Caco-2 (cell line): Measurements from ENCODE around the gene TSPAN9. TPM values are rescaled to one million over a fixed set of nuclear protein-coding genes. Genes with fewer than 3 reads are reported as not detected.

Experiments
- BruUV-seq: library from RNA; stranded (reverse); fragments of 400-500 nt; replicated peaks from 2 replicates; lab custom pipeline; 2021; lab: Mats Ljungman, UMichigan
- CTCF ChIA-PET: fragments of 300-600 bp; sonication (Branson Sonifier 250); formaldehyde crosslinking; loops from one replicate; lab custom pipeline; 2022; ENCODE audit warnings: antibody characterized with exemption; lab: Charles Lee
- POLR2A ChIA-PET: fragments of 300-600 bp; sonication (Branson Sonifier 250); formaldehyde crosslinking; loops from one replicate; lab custom pipeline; 2022; ENCODE audit warnings: antibody characterized with exemption; lab: Charles Lee
- DNase-seq, 2 experiments: peaks; one replicate each; pipeline versions ENCODE4 v3.0.0 to v3.0.0-alpha.2; 2020 to 2022
- H3K27me3 ChIP-seq: replicated peaks from 2 replicates; pipeline ENCODE4 v1.6.0; 2011; ENCODE audit warnings: low read length; ENCODE audit not compliant: control insufficient read depth, insufficient read depth
- H3K36me3 ChIP-seq: 2 replicates; pipeline ENCODE4 v1.5.1; 2011; ENCODE audit warnings: low read length; ENCODE audit not compliant: control insufficient read depth, insufficient read depth
- H3K4me1 ChIP-seq: fragments of 250-450 bp; sonication (Bioruptor Pico); 2 replicates; pipeline ENCODE4 v1.5.1; 2020; ENCODE audit warnings: mild to moderate bottlenecking
- H3K4me3 ChIP-seq: 2 replicates; pipeline ENCODE4 v1.5.1; 2011; ENCODE audit warnings: low read depth, mild to moderate bottlenecking, control low read depth, low read length
- H3K9me3 ChIP-seq: fragments of 250-450 bp; sonication (Bioruptor Pico); 2 replicates; pipeline ENCODE4 v1.5.1; 2020; ENCODE audit warnings: mild to moderate bottlenecking, moderate library complexity
- H3K27ac Mint-ChIP-seq: one replicate; pipeline ENCODE4 v1.8.0; 2022; ENCODE audit warnings: mixed read lengths; ENCODE audit not compliant: unreplicated experiment
- H3K27me3 Mint-ChIP-seq: one replicate; pipeline ENCODE4 v1.8.0; 2022; ENCODE audit warnings: mixed read lengths; ENCODE audit not compliant: insufficient read depth, unreplicated experiment
- H3K36me3 Mint-ChIP-seq: one replicate; pipeline ENCODE4 v1.8.0; 2022; ENCODE audit warnings: mild to moderate bottlenecking, mixed read lengths; ENCODE audit not compliant: insufficient read depth, unreplicated experiment
- H3K4me1 Mint-ChIP-seq: one replicate; pipeline ENCODE4 v1.8.0; 2022; ENCODE audit warnings: low read depth, mixed read lengths; ENCODE audit not compliant: unreplicated experiment
- H3K4me3 Mint-ChIP-seq: one replicate; pipeline ENCODE4 v1.8.0; 2022; ENCODE audit warnings: mild to moderate bottlenecking, moderate library complexity, mixed read lengths; ENCODE audit not compliant: unreplicated experiment
- H3K9me3 Mint-ChIP-seq: one replicate; pipeline ENCODE4 v1.8.0; 2022; ENCODE audit warnings: mixed read lengths; ENCODE audit not compliant: unreplicated experiment
- intact Hi-C: fragments of 100-400 bp; cut with micrococcal nuclease; formaldehyde crosslinking; loops from one replicate; pipeline ENCODE4 v1.10.0; 2022; ENCODE audit not compliant: unreplicated experiment
- total RNA-seq: library from RNA; stranded (reverse); gene quantifications from 2 replicates; pipeline ENCODE4 v1.2.3, GENCODE V29; 2022
- TF ChIP-seq, protein P1 (sequence below), 2 experiments: fragments of 200-600 bp in 1 of 2; IDR thresholded peaks; 1 replicate in 1 of 2; 2 replicates in 1 of 2; pipeline versions ENCODE4 v1.5.1 to v1.8.0; 2011 to 2022; ENCODE audit warnings: antibody characterized with exemption in 1 of 2, control low read depth in 1 of 2, inconsistent platforms in 1 of 2, low read depth in 1 of 2, low read length in 1 of 2, mild to moderate bottlenecking in 1 of 2, moderate library complexity in 1 of 2; ENCODE audit not compliant: insufficient read depth in 1 of 2, severe bottlenecking in 1 of 2, unreplicated experiment in 1 of 2

TSPAN9 gene
- total RNA-seq, 1 experiment from 2014 or later, result 49.1 TPM

GRCh38 chr12:3329361-3329760 is 252.2 kb downstream of the TSPAN9 start:
- H3K4me3 Mint-ChIP-seq, result no peak overlapping the region
- no peaks in the 10 kb centered on the region for H3K9me3 ChIP-seq
- no peak for DNase-seq
- H3K4me1 ChIP-seq, result no peaks in the 10 kb centered on the region
- no peaks in the 10 kb centered on the region for H3K9me3 Mint-ChIP-seq
- intact Hi-C loops, result no loop called here
- peaks cover 4% of the 10 kb centered on the region for H3K27me3 ChIP-seq
- H3K27me3 Mint-ChIP-seq, result peaks cover 21% of the 10 kb centered on the region
- H3K4me1 Mint-ChIP-seq, result no peaks in the 10 kb centered on the region
- no peak overlapping the region for H3K4me3 ChIP-seq
- CTCF ChIA-PET, result no interaction called here
- POLR2A ChIA-PET, result no interaction called here
- no peaks in the 10 kb centered on the region for H3K36me3 ChIP-seq
- no peak overlapping the region for H3K27ac Mint-ChIP-seq
- no peaks in the 10 kb centered on the region for H3K36me3 Mint-ChIP-seq
- BruUV-seq, result no TSS peak
- TF ChIP-seq, protein P1, sequence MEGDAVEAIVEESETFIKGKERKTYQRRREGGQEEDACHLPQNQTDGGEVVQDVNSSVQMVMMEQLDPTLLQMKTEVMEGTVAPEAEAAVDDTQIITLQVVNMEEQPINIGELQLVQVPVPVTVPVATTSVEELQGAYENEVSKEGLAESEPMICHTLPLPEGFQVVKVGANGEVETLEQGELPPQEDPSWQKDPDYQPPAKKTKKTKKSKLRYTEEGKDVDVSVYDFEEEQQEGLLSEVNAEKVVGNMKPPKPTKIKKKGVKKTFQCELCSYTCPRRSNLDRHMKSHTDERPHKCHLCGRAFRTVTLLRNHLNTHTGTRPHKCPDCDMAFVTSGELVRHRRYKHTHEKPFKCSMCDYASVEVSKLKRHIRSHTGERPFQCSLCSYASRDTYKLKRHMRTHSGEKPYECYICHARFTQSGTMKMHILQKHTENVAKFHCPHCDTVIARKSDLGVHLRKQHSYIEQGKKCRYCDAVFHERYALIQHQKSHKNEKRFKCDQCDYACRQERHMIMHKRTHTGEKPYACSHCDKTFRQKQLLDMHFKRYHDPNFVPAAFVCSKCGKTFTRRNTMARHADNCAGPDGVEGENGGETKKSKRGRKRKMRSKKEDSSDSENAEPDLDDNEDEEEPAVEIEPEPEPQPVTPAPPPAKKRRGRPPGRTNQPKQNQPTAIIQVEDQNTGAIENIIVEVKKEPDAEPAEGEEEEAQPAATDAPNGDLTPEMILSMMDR (IDR thresholded peaks at IDR 0.05; ENCODE audit: insufficient read depth in 1 of 2, low read depth in 1 of 2, low read length in 1 of 2, severe bottlenecking in 1 of 2, unreplicated experiment in 1 of 2), result no peak

- H3K9me3 Mint-ChIP-seq, result no peaks in the 10 kb centered on the region
- Histone ChIP-seq H3K9me3 (no peaks in the 10 kb centered on the region), H3K4me1 (no peaks in the 10 kb centered on the region), H3K27me3 (peaks cover 4% of the 10 kb centered on the region), H3K36me3 (no peaks in the 10 kb centered on the region), H3K4me3 (no peak overlapping the region)
- peaks cover 7% of the 10 kb centered on the region for H3K4me1 Mint-ChIP-seq
- TF ChIP-seq, protein P1 (IDR thresholded peaks at IDR 0.05; ENCODE audit: insufficient read depth in 1 of 2, low read depth in 1 of 2, low read length in 1 of 2, severe bottlenecking in 1 of 2, unreplicated experiment in 1 of 2), result no peak
- POLR2A ChIA-PET, result no interaction called here
- no peak for DNase-seq
- intact Hi-C loops, result no loop called here
- H3K27me3 Mint-ChIP-seq, result peaks cover 27% of the 10 kb centered on the region
- no TSS peak for BruUV-seq
- H3K4me3 Mint-ChIP-seq, result no peak overlapping the region
- no peak overlapping the region for H3K27ac Mint-ChIP-seq
- CTCF ChIA-PET, result interaction anchor here (0.6 to 1.9 kb wide), 4 partner anchors 11 to 1416 kb away, joined by 3 to 6 read pairs (median 5); no protein-coding TSS in a partner anchor
- no peaks in the 10 kb centered on the region for H3K36me3 Mint-ChIP-seq
These were observed 253.9 kb downstream of the TSPAN9 start for GRCh38 chr12:3330976-3331510.

GRCh38 chr12:3332188-3332587 is 255.0 kb downstream of the TSPAN9 start:
- Mint-ChIP-seq H3K4me3 (no peak overlapping the region), H3K36me3 (no peaks in the 10 kb centered on the region), H3K9me3 (no peaks in the 10 kb centered on the region), H3K27me3 (peaks cover 27% of the 10 kb centered on the region), H3K27ac (no peak overlapping the region), H3K4me1 (peaks cover 7% of the 10 kb centered on the region)
- no TSS peak for BruUV-seq
- Histone ChIP-seq H3K4me1 (no peaks in the 10 kb centered on the region), H3K9me3 (no peaks in the 10 kb centered on the region), H3K27me3 (peaks cover 4% of the 10 kb centered on the region), H3K36me3 (no peaks in the 10 kb centered on the region), H3K4me3 (no peak overlapping the region)
- intact Hi-C loops, result loop anchor here (2.0 kb wide), 1 partner anchor 17 kb away; no protein-coding TSS in a partner anchor
- no peak for DNase-seq
- ChIA-PET POLR2A (no interaction called here), CTCF (interaction anchor here (0.8 to 2.7 kb wide), 3 partner anchors 18 to 32 kb away, joined by 3 to 30 read pairs (median 4); no protein-coding TSS in a partner anchor)
- TF ChIP-seq, protein P1 (IDR thresholded peaks at IDR 0.05; ENCODE audit: insufficient read depth in 1 of 2, low read depth in 1 of 2, low read length in 1 of 2, severe bottlenecking in 1 of 2, unreplicated experiment in 1 of 2), result no peak
